ENCODE data around the gene NDRG4.
A peak's percentile ranks its signal among the peaks of the same experiment; 100 is the strongest.

Gene NDRG4

DNA sequence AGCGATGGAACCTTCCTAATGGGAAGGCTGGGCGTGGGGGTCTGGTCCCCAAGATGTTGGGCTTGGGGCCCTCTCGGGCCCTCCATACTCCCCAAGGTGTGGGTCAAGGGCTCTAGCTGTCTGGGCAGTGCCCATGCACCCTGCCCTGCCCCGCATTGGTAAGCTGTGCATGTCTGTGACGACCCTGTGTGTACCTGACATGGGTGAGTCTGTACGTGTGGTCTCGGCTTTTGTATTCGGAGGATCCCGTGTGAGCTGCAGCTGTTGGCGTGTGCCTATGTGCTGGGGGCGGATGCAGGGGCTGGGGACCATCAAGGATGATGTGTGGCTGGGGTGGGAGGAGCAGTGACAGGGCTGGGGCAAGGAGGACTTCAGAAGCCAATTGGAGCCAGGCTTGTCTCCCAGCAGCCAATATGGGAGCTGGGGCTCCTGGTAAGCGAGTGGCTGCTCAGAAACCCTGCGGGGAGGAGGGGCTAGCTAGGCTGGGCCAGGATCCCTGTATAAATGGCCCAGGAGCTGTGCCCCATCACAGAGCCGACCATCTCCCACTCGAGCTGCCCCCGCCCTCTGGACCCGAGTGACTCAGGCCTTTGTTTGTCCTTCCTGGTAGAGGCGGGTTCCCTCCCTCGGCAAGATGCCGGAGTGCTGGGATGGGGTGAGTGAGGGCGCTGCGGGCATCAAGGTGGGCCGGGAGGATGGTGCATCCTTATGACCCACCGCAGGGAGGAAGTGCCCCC lies at the start of gene NDRG4:
Gene NDRG4 (plus strand): TSS at position 529 of the 737 bp plus-strand sequence. CDS start 106 bp downstream, at position 635.
- in situ Hi-C loops (cut with HindIII; ENCODE audit: low pct_unique_long_range_greater_than_20kb, low sequenced_read_pairs), result no loop called here
- peak in 1 of 2 experiments; percentile 60 for DNase-seq (ENCODE audit: low read depth in 1 of 2, low spot score in 1 of 2)
- TF ChIP-seq JUND (IDR thresholded peaks at IDR 0.05; ENCODE audit: low read depth), result no peak

DNA sequence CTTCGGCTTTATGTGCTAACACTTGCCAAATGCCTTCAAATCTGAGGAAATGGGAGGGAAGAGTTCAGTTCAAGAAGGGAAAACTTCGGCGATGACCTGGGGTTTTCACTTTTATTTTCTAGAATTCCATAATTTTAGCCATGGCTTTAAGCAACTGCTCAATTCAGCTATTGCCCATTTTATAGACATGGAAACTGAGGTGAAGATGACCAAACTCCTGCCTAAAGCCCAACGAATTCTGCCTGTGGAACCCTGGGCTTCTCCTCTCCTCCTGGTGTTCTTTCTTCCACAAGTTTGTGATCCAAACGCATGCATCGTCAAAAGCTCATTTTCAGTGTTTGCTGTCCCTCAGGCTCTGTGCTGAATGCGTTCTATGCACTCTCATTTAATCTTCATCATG lies 49.4 kb upstream of the NDRG4 start:
- DNase-seq (ENCODE audit: low read depth in 1 of 2, low spot score in 1 of 2), result no peak
- TF ChIP-seq JUND (IDR thresholded peaks at IDR 0.05; ENCODE audit: low read depth), result no peak
- in situ Hi-C loops (cut with HindIII; ENCODE audit: low pct_unique_long_range_greater_than_20kb, low sequenced_read_pairs), result no loop called here

- in situ Hi-C loops (cut with HindIII; ENCODE audit: low pct_unique_long_range_greater_than_20kb, low sequenced_read_pairs), result no loop called here
- DNase-seq (ENCODE audit: low read depth in 1 of 2, low spot score in 1 of 2), result no peak
- no peak for TF ChIP-seq JUND (IDR thresholded peaks at IDR 0.05; ENCODE audit: low read depth)
These were observed 48.7 kb upstream of the NDRG4 start for GRCh38 chr16:58451265-58451689.

- in situ Hi-C loops (cut with HindIII; ENCODE audit: low pct_unique_long_range_greater_than_20kb, low sequenced_read_pairs), result no loop called here
- no peak for TF ChIP-seq JUND (IDR thresholded peaks at IDR 0.05; ENCODE audit: low read depth)
- DNase-seq (ENCODE audit: low read depth in 1 of 2, low spot score in 1 of 2), result no peak
These were observed 48.0 kb upstream of the NDRG4 start for GRCh38 chr16:58451945-58452401.

DNA sequence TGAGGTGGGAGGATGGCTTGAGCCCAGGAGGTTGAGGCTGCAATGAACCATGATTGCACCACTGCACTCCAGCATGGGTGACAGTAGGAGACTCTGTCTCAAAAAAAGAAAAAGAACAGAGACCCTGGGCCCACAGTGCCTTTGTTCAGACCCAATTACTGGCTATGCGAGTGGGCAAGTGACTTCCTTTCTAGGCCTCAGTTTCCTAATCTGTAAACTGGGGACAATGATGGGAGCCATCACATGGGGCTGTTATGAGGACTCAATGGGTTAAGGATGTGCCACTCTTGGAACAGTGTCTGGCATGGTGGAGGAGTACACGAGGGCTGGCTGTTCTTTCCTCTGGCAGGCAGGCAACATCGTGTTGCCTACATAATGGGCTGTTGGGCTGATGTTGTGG lies 47.3 kb upstream of the NDRG4 start:
- in situ Hi-C loops (cut with HindIII; ENCODE audit: low pct_unique_long_range_greater_than_20kb, low sequenced_read_pairs), result no loop called here
- no peak for TF ChIP-seq JUND (IDR thresholded peaks at IDR 0.05; ENCODE audit: low read depth)
- DNase-seq (ENCODE audit: low read depth in 1 of 2, low spot score in 1 of 2), result no peak

DNA sequence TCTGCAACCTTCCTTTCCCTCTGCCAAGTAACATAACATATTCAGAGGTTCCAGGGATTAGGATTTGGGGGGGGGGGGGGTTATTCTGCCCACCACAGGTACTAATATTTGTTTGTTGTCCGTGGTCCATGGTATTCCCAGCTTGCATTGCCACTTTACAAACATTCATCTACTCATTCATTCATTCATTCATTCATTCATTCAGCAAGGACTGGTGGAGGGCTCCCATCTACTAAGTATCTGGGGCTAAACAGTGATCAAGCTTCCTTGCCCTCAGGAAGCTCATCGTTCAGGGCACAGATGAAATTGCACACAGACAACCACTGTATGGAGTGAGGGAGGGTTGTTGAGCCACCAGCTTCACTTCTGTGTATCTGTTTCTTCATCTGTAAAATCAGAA lies 45.8 kb upstream of the NDRG4 start:
- TF ChIP-seq JUND (IDR thresholded peaks at IDR 0.05; ENCODE audit: low read depth), result no peak
- in situ Hi-C loops (cut with HindIII; ENCODE audit: low pct_unique_long_range_greater_than_20kb, low sequenced_read_pairs), result no loop called here
- DNase-seq (ENCODE audit: low read depth in 1 of 2, low spot score in 1 of 2), result no peak

DNA sequence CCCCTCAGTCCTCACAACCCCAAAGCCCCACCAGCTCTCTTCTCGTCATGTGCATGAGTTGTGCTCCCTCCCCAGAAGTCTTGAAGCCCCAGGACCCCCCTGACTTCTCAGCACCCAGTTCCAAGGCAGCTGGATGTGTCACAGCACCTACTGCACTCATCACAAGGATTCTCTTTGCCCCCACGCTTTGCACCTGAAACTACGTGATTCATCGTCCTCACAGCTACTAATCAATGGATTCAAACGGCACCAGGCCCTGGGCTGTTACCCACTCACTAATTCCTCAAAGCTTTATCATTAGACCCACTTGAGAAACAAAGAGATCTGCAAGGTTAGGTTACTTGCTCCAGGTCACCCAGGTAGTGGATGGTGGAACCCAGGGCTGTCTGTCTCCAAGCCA lies 45.1 kb upstream of the NDRG4 start:
- no peak for TF ChIP-seq JUND (IDR thresholded peaks at IDR 0.05; ENCODE audit: low read depth)
- in situ Hi-C loops (cut with HindIII; ENCODE audit: low pct_unique_long_range_greater_than_20kb, low sequenced_read_pairs), result no loop called here
- DNase-seq (ENCODE audit: low read depth in 1 of 2, low spot score in 1 of 2), result no peak

GRCh38 chr16:58455750-58456149 lies 44.2 kb upstream of the NDRG4 start:
- DNase-seq (ENCODE audit: low read depth in 1 of 2, low spot score in 1 of 2), result no peak
- TF ChIP-seq JUND (IDR thresholded peaks at IDR 0.05; ENCODE audit: low read depth), result no peak
- in situ Hi-C loops (cut with HindIII; ENCODE audit: low pct_unique_long_range_greater_than_20kb, low sequenced_read_pairs), result no loop called here

DNA sequence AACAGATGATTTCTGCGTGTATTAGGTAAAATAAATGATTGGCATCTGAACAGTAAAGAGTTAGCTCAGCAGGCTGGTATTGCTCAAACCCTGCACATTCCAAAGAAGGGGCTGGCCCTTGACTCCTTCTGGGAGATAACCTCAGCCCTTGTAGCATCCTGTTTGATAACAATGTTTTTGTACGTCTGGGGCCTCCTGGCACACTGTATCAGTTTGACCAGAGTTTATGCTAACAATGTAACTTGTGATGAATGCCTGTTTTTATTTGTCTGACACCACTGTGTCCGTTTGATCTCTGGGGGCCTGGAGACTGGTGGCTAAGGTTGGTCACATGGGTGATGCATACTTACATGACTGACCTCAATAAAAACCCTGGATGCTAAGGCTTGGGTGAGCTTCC lies 43.8 kb upstream of the NDRG4 start:
- no peak for TF ChIP-seq JUND (IDR thresholded peaks at IDR 0.05; ENCODE audit: low read depth)
- in situ Hi-C loops (cut with HindIII; ENCODE audit: low pct_unique_long_range_greater_than_20kb, low sequenced_read_pairs), result no loop called here

GRCh38 chr16:58458606-58459343 lies 41.2 kb upstream of the NDRG4 start:
- in situ Hi-C loops (cut with HindIII; ENCODE audit: low pct_unique_long_range_greater_than_20kb, low sequenced_read_pairs), result no loop called here
- no peak for DNase-seq (ENCODE audit: low read depth in 1 of 2, low spot score in 1 of 2)
- TF ChIP-seq JUND (IDR thresholded peaks at IDR 0.05; ENCODE audit: low read depth), result no peak

More for the DNA sequence above, 43.8 kb upstream of the NDRG4 start:
- DNase-seq (ENCODE audit: low read depth in 1 of 2, low spot score in 1 of 2), result no peak

GRCh38 chr16:58459344-58460218 lies 40.4 kb upstream of the NDRG4 start:
- TF ChIP-seq JUND (IDR thresholded peaks at IDR 0.05; ENCODE audit: low read depth), result no peak
- no peak for DNase-seq (ENCODE audit: low read depth in 1 of 2, low spot score in 1 of 2)
- in situ Hi-C loops (cut with HindIII; ENCODE audit: low pct_unique_long_range_greater_than_20kb, low sequenced_read_pairs), result no loop called here

DNA sequence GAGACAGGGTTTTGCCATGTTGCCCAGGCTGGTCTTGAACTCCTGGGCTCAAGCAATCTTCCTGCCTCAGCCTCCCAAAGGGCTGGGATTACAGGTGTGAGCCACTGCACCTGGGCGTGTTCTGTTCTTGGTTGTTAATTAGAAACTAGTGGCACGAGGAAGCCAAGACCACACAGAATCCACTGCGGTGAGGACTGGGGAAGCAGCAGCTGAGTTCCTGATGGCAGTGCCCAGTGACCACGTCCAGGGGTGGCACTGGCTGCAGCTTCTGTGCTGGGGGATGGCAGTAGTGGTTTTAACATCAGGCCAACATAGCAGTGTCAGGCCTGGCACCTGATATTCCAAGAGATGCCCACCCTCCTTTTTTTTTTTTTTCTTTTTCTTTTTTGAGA lies 39.7 kb upstream of the NDRG4 start:
- DNase-seq (ENCODE audit: low read depth in 1 of 2, low spot score in 1 of 2), result no peak
- in situ Hi-C loops (cut with HindIII; ENCODE audit: low pct_unique_long_range_greater_than_20kb, low sequenced_read_pairs), result no loop called here
- no peak for TF ChIP-seq JUND (IDR thresholded peaks at IDR 0.05; ENCODE audit: low read depth)
